Lung (tissue), 16 donors: ENCODE results near the gene CHIA. TPM values are rescaled to one million over a fixed set of nuclear protein-coding genes. Genes with fewer than 3 reads are reported as not detected.

Experiments
- ATAC-seq: fragments of 200-7000 bp; cut with Tn5 transposase; one replicate; pipeline ENCODE4 v1.9.1; 2020; ENCODE audit warnings: moderate number of reproducible peaks; ENCODE audit not compliant: insufficient read depth, low FRiP score
- DNase-seq, 3 donors: peaks; one replicate each; pipeline ENCODE4 v3.0.0-alpha.2; 2013 to 2017
- H3K27ac ChIP-seq, 2 donors: one replicate each; pipeline ENCODE4 v1.5.1; 2013; ENCODE audit warnings: mild to moderate bottlenecking in 2 of 2, moderate library complexity in 2 of 2, control low read depth in 1 of 2, inconsistent platforms in 1 of 2, low read depth in 1 of 2, low read length in 1 of 2
- H3K27me3 ChIP-seq, 3 donors: one replicate each; pipeline ENCODE4 v1.5.1; 2013; ENCODE audit warnings: low read length in 2 of 3; ENCODE audit not compliant: control insufficient read depth in 3 of 3, insufficient read depth in 3 of 3
- H3K36me3 ChIP-seq, 4 donors: one replicate each; pipeline ENCODE4 v1.5.1; 2013; ENCODE audit warnings: low read length in 4 of 4, mild to moderate bottlenecking in 1 of 4, moderate library complexity in 1 of 4; ENCODE audit not compliant: control insufficient read depth in 4 of 4, insufficient read depth in 4 of 4
- H3K4me1 ChIP-seq, 5 donors: one replicate each; pipeline ENCODE4 v1.5.1; 2013; ENCODE audit warnings: low read length in 5 of 5, mild to moderate bottlenecking in 2 of 5, moderate library complexity in 1 of 5; ENCODE audit not compliant: control insufficient read depth in 5 of 5, insufficient read depth in 5 of 5
- H3K4me3 ChIP-seq: one replicate; pipeline ENCODE4 v1.5.1; 2013; ENCODE audit warnings: mild to moderate bottlenecking, control low read depth, moderate library complexity
- H3K9ac ChIP-seq, 2 donors: one replicate each; pipeline ENCODE4 v1.5.1; 2013; ENCODE audit warnings: low read length in 2 of 2, control low read depth in 1 of 2; ENCODE audit not compliant: insufficient read depth in 1 of 2
- H3K9me3 ChIP-seq, 4 donors: one replicate each; pipeline ENCODE4 v1.5.1; 2013; ENCODE audit warnings: low read length in 3 of 4, mild to moderate bottlenecking in 1 of 4, moderate library complexity in 1 of 4; ENCODE audit not compliant: control insufficient read depth in 4 of 4, insufficient read depth in 3 of 4
- CTCF ChIP-seq: IDR thresholded peaks from 2 replicates; pipeline ENCODE4 v1.5.1; 2012; ENCODE audit warnings: mild to moderate bottlenecking; ENCODE audit errors: control extremely low read depth, extremely low read depth
- WGBS, 2 donors: extraction: QIAGEN DNeasy Blood & Tissue Kit; methylation state at CpG; one replicate each; pipeline ENCODE4 v1.1.7; 2013; 5-methylcytosine and 5-hydroxymethylcytosine counted together
- long read RNA-seq, 5 donors: transcript quantifications; one replicate each; lab custom pipeline, GENCODE V29; 2026
- polyA plus RNA-seq, 2 donors: library from polyadenylated mRNA; stranded (reverse); fragments of 200-250 nt; gene quantifications; one replicate each; pipeline ENCODE4 v1.2.1, GENCODE V29; 2013
- total RNA-seq, 2 donors: library from RNA; depleted of rRNA in 1 of 2; stranded (reverse); fragments of >200 nt in 1 of 2; gene quantifications; one replicate each; pipeline ENCODE4 v1.2.1, GENCODE V29; 2014 to 2021
- donor health status: control.
- donor health status: control.
- donor health status: Bipolar disorder and iron deficiency.
- donor health status: healthy.
- donor health status: DM: yes; HTN: yes; CAD: no.

Gene CHIA
- 10 to 100 TPM in 1 of 2 donors, 1 to 10 TPM in 1; 2.2 to 11.4 TPM for total RNA-seq
- polyA plus RNA-seq = 1 to 10 TPM in 1 of 2 donors, under 1 TPM in 1; 0.47 to 2.6 TPM
- long read RNA-seq, donor 1 = 0 reads
- long read RNA-seq, donor 2 = 0 reads
- long read RNA-seq, donor 3 = 0 reads
- long read RNA-seq, donor 4 = 0 reads
- long read RNA-seq, donor 5 = 0 reads

- Histone ChIP-seq H3K36me3 (no peaks in the 10 kb centered on the region), H3K27me3 (no peaks in the 10 kb centered on the region), H3K4me3 (no peak within 1 kb of the TSS), H3K27ac (no peak within 1 kb of the TSS), H3K4me1 (peaks cover 0 to 2% (median 0%) of the 10 kb centered on the region in 5 donors), H3K9ac (no peak within 1 kb of the TSS), H3K9me3 (no peaks in the 10 kb centered on the region)
- WGBS, 2 donors = 35 to 64% methylated on average over 7 of the region's 7 CpGs
- TF ChIP-seq CTCF = no peak
- ATAC-seq (no peak), DNase-seq (peak; percentile 64 to 83 (median 68))
Observed at GRCh38 chr1:111290630-111291029, at the start of gene CHIA. Gene CHIA (plus strand): TSS chr1:111290851. CDS start chr1:111310468, 19,617 bp downstream.

- Histone ChIP-seq H3K4me3 (no peak overlapping the region), H3K36me3 (no peaks in the 10 kb centered on the region), H3K27me3 (no peaks in the 10 kb centered on the region), H3K27ac (no peak overlapping the region), H3K9me3 (no peaks in the 10 kb centered on the region), H3K9ac (no peak overlapping the region), H3K4me1 (no peaks in the 10 kb centered on the region)
- no peak for TF ChIP-seq CTCF
- 86 to 89% methylated on average over 2 of the region's 2 CpGs for WGBS, 2 donors
- ATAC-seq (no peak), DNase-seq (no peak)
Observed at GRCh38 chr1:111241797-111242196, 48.9 kb upstream of the CHIA start.

- TF ChIP-seq CTCF = no peak
- no peaks in the 10 kb centered on the region for H3K4me1 ChIP-seq
- DNase-seq (no peak), ATAC-seq (no peak)
- H3K27me3 ChIP-seq = no peaks in the 10 kb centered on the region
- no peaks in the 10 kb centered on the region for H3K36me3 ChIP-seq
- 63 to 65% methylated on average over 4 of the region's 4 CpGs for WGBS, 2 donors
- no peaks in the 10 kb centered on the region for H3K9me3 ChIP-seq
- H3K27ac ChIP-seq = no peak overlapping the region
- no peak overlapping the region for H3K9ac ChIP-seq
- H3K4me3 ChIP-seq = no peak overlapping the region
Observed at GRCh38 chr1:111242805-111243523, 47.7 kb upstream of the CHIA start.
